ENCODE measurements around the gene KIF25. TPM values are rescaled to one million over a fixed set of nuclear protein-coding genes. Genes with fewer than 3 reads are reported as not detected.

The KIF25 gene
- polyA plus RNA-seq, 1 donor from 2014 or later, result not detected

DNA sequence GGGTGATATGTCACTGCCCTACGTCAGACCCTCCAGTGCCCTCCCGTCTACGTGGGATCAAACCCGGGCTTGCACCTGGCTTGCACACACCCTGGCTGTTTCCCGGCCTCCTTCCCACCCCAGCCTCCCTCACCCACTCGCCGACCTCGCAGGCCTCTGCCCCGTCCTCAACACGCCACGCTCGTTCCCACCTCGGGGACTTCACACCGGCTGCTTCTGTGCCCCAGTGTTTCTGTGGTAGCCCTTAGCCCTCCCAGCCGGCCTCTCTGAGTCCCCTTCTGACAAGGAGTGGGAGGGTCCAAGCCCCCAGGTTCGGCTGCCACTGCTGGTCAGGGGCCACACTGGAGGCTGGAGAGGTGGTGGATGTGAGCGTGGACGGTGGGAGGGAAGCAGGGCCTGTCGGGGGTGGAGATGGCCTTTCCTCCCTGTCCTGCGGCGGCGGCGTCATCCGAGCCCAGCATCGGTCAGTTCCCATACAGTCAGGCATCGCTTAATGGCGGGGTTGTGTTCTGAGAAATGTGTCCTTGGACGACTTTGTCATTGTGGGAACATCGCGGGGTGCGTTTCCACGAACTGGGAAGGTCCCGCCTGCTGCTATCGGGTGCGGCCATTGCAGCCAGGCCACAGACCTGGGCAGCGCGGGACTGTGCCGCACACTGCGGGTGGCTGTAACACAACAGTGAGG lies 11.4 kb upstream of the KIF25 start:
- H3K36me3 ChIP-seq (ENCODE audit: insufficient read depth, low read length), result no peaks in the 10 kb centered on the region
- TF ChIP-seq EZH2 (IDR thresholded peaks at IDR 0.05; ENCODE audit: borderline replicate concordance, insufficient read depth, low read length, poor library complexity, severe bottlenecking) (no peak), EP300 (conservative IDR thresholded peaks at IDR 0.05; ENCODE audit: poor library complexity, severe bottlenecking) (no peak), MXI1 (conservative IDR thresholded peaks at IDR 0.05; ENCODE audit: poor library complexity, severe bottlenecking) (no peak)
- TF ChIP-seq, protein P1, sequence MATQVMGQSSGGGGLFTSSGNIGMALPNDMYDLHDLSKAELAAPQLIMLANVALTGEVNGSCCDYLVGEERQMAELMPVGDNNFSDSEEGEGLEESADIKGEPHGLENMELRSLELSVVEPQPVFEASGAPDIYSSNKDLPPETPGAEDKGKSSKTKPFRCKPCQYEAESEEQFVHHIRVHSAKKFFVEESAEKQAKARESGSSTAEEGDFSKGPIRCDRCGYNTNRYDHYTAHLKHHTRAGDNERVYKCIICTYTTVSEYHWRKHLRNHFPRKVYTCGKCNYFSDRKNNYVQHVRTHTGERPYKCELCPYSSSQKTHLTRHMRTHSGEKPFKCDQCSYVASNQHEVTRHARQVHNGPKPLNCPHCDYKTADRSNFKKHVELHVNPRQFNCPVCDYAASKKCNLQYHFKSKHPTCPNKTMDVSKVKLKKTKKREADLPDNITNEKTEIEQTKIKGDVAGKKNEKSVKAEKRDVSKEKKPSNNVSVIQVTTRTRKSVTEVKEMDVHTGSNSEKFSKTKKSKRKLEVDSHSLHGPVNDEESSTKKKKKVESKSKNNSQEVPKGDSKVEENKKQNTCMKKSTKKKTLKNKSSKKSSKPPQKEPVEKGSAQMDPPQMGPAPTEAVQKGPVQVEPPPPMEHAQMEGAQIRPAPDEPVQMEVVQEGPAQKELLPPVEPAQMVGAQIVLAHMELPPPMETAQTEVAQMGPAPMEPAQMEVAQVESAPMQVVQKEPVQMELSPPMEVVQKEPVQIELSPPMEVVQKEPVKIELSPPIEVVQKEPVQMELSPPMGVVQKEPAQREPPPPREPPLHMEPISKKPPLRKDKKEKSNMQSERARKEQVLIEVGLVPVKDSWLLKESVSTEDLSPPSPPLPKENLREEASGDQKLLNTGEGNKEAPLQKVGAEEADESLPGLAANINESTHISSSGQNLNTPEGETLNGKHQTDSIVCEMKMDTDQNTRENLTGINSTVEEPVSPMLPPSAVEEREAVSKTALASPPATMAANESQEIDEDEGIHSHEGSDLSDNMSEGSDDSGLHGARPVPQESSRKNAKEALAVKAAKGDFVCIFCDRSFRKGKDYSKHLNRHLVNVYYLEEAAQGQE (IDR thresholded peaks at IDR 0.05; ENCODE audit: borderline replicate concordance), result no peak
- H3F3A ChIP-seq (ENCODE audit: insufficient read depth, low read length, poor library complexity, severe bottlenecking), result no peaks in the 10 kb centered on the region
- no peaks in the 10 kb centered on the region for H3K79me2 ChIP-seq (replicated peaks; ENCODE audit: insufficient read depth, low read length)
- H3K27me3 ChIP-seq (ENCODE audit: insufficient read depth, low read depth, low read length), result no peaks in the 10 kb centered on the region
- H3K4me3 ChIP-seq (ENCODE audit: low read length), result no peak overlapping the region
- H3K4me2 ChIP-seq (ENCODE audit: low read length), result no peak overlapping the region
- no peak overlapping the region for H3K27ac ChIP-seq (ENCODE audit: low read length)
- H3K9ac ChIP-seq (ENCODE audit: low read length), result no peak overlapping the region
- H4K20me1 ChIP-seq (ENCODE audit: insufficient read depth), result no peaks in the 10 kb centered on the region
- H3K9me3 ChIP-seq (ENCODE audit: low read length), result no peaks in the 10 kb centered on the region
- H2AFZ ChIP-seq (ENCODE audit: low read depth, low read length), result no peak overlapping the region
- no peaks in the 10 kb centered on the region for H3K9me2 ChIP-seq (ENCODE audit: insufficient read depth, low read length)

DNA sequence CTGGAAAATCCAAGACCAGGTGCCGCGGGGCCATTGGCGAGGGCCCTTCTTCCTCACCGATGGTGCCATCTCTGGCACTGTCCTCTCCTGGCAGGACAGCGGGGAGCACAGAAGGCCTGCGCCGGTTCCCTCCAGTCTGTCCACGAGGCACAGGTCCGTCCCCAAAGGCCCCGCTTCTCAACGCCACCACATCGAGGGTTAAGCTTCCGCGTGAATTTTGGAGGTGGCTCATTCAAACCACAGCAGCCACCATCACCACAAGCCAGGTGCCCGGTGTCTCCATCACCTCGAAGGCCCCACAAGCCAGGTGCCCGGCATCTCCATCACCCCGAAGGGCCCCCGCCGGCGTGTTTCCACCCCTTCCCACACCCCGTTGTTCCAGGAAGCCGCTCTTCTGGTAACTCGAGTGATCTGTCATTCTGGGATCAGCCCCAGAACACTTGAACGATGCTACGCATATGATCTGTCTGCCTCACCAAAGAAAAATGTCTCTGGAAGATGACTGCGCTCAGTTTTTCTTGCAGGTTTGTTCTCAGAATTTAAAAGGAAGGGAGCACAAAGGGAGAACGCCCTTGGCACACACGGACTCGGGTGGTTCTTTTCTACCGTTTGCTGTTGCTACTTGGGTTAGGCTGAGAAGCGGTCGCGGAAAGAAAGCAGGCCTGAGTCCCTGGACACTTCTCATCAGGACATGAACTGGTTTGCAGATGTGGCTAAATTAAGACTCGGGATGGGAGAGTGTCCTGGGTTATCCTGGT lies 9.9 kb upstream of the KIF25 start:
- no peak for TF ChIP-seq MXI1 (conservative IDR thresholded peaks at IDR 0.05; ENCODE audit: poor library complexity, severe bottlenecking)
- TF ChIP-seq, protein P1 (IDR thresholded peaks at IDR 0.05; ENCODE audit: borderline replicate concordance), result no peak
- TF ChIP-seq RAD21 (conservative IDR thresholded peaks at IDR 0.05), result no peak
- no peak for TF ChIP-seq TAF1 (IDR thresholded peaks at IDR 0.05; ENCODE audit: low read depth)
- TF ChIP-seq, protein P2, sequence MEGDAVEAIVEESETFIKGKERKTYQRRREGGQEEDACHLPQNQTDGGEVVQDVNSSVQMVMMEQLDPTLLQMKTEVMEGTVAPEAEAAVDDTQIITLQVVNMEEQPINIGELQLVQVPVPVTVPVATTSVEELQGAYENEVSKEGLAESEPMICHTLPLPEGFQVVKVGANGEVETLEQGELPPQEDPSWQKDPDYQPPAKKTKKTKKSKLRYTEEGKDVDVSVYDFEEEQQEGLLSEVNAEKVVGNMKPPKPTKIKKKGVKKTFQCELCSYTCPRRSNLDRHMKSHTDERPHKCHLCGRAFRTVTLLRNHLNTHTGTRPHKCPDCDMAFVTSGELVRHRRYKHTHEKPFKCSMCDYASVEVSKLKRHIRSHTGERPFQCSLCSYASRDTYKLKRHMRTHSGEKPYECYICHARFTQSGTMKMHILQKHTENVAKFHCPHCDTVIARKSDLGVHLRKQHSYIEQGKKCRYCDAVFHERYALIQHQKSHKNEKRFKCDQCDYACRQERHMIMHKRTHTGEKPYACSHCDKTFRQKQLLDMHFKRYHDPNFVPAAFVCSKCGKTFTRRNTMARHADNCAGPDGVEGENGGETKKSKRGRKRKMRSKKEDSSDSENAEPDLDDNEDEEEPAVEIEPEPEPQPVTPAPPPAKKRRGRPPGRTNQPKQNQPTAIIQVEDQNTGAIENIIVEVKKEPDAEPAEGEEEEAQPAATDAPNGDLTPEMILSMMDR (IDR thresholded peaks at IDR 0.05; ENCODE audit: poor library complexity, severe bottlenecking), result no peak
- TF ChIP-seq SMC3 (conservative IDR thresholded peaks at IDR 0.05; ENCODE audit: poor library complexity), result no peak
- no peak for TF ChIP-seq EP300 (conservative IDR thresholded peaks at IDR 0.05; ENCODE audit: poor library complexity, severe bottlenecking)
- TF ChIP-seq POLR2AphosphoS5 (IDR thresholded peaks at IDR 0.05), result no peak
- no peaks in the 10 kb centered on the region for H3K27me3 ChIP-seq (ENCODE audit: insufficient read depth, low read depth, low read length)
- H4K20me1 ChIP-seq (ENCODE audit: insufficient read depth), result no peaks in the 10 kb centered on the region
- H3F3A ChIP-seq (ENCODE audit: insufficient read depth, low read length, poor library complexity, severe bottlenecking), result no peaks in the 10 kb centered on the region
- no peaks in the 10 kb centered on the region for H3K9me3 ChIP-seq (ENCODE audit: low read length)
- no peak overlapping the region for H3K9ac ChIP-seq (ENCODE audit: low read length)
- H3K9me2 ChIP-seq (ENCODE audit: insufficient read depth, low read length), result no peaks in the 10 kb centered on the region
- H3K36me3 ChIP-seq (ENCODE audit: insufficient read depth, low read length), result no peaks in the 10 kb centered on the region
- H3K4me3 ChIP-seq (ENCODE audit: low read length), result no peak overlapping the region
- no peak overlapping the region for H3K4me2 ChIP-seq (ENCODE audit: low read length)
- no peak overlapping the region for H3K27ac ChIP-seq (ENCODE audit: low read length)
- no peaks in the 10 kb centered on the region for H3K79me2 ChIP-seq (replicated peaks; ENCODE audit: insufficient read depth, low read length)
- H2AFZ ChIP-seq (ENCODE audit: low read depth, low read length), result no peak overlapping the region
